Measurements from ENCODE around the gene MEAK7.
"Not testable (repeated sequence)": the region's sequence is repeated elsewhere in the genome, so short reads cannot be mapped to it uniquely, and the experiment has no call there.

MEAK7 gene

GRCh38 chr16:84527532-84528269 lies 23.2 kb upstream of the MEAK7 start:
- no peak for TF ChIP-seq CTCF (IDR thresholded peaks at IDR 0.05; ENCODE audit: insufficient read depth, low read depth, low read length, missing control alignments)
- H3K4me3 ChIP-seq (ENCODE audit: low read length), result no peak overlapping the region
- DNase-seq (ENCODE audit: low read depth), result no peak

DNA sequence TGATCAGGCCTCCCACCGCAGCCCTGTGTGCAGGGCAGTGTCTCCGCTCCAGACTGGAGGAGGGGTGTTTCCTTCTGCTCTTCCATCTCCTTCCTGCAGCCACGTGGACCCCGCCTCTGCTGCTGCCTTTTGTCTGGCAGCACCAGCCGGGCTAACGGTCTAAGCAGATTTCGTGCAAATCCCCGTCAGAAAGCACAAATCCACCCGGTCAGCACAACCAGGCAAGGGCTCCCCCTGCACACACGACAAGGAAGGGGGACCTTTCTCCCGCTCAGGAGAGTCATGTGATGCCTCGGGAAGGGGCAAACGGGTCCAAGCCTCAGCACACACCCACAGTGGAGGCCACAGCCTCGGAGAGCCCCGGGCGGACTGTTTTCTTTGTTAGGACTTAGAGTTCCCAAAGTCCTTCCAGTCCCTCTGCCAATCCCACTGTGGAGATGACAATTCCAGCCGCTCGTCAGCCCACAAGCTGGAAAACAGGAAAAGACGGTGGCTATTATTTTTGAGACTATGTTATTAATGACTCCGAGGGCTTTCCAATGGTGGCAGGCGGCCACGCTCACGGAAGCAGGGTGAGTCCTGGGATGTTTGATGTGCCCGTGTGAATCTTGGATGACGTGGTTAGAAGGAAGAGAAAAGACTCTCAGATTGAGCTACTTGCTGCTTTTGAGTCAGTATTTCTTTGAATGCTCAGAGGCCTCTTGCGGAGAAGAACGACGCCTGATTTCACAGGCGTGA lies 22.5 kb upstream of the MEAK7 start:
- peak; percentile 57 for DNase-seq (ENCODE audit: low read depth)
- TF ChIP-seq CTCF (IDR thresholded peaks at IDR 0.05; ENCODE audit: insufficient read depth, low read depth, low read length, missing control alignments), result no peak
- H3K4me3 ChIP-seq (ENCODE audit: low read length), result no peak overlapping the region

GRCh38 chr16:84524941-84525581 lies 20.6 kb upstream of the MEAK7 start:
- not testable (repeated sequence) for DNase-seq (ENCODE audit: low read depth)

DNA sequence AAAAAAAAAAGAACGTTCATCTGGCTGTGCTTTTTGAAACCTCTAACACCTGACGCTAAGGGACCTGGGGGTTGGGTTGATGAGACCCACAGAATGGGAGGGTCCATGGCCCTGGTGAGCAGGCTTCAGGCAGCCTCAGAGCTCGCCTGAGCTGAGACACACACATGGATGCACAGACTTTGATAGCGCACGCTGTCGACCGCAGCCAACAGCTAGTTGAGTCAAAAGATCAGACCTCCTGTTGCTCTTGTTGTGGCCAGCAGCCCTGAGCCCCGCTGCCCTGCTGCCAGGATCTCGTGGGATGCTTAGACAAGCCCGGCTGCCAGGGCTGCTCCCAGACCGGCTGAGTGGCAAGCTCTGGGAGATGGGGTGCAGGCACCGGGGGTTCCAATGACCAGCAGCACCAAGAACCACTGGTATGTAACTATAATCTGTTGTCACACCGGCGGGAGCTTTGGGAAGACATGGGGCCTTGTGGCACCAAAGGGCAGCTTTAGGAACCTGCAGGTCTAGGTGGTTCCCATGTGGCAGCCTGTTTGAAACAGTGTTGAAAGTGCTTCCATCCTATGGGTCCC lies 20.0 kb upstream of the MEAK7 start:
- no peak overlapping the region for H3K4me3 ChIP-seq (ENCODE audit: low read length)
- no peak for TF ChIP-seq CTCF (IDR thresholded peaks at IDR 0.05; ENCODE audit: insufficient read depth, low read depth, low read length, missing control alignments)
- DNase-seq (ENCODE audit: low read depth), result no peak

More at GRCh38 chr16:84524941-84525581, 20.6 kb upstream of the MEAK7 start:
- not testable (repeated sequence) for H3K4me3 ChIP-seq (ENCODE audit: low read length)

- no peak for TF ChIP-seq CTCF (IDR thresholded peaks at IDR 0.05; ENCODE audit: insufficient read depth, low read depth, low read length, missing control alignments)
- no peak overlapping the region for H3K4me3 ChIP-seq (ENCODE audit: low read length)
- DNase-seq (ENCODE audit: low read depth), result peak; percentile 65
Observed at GRCh38 chr16:84521497-84521770, 17.0 kb upstream of the MEAK7 start.

DNA sequence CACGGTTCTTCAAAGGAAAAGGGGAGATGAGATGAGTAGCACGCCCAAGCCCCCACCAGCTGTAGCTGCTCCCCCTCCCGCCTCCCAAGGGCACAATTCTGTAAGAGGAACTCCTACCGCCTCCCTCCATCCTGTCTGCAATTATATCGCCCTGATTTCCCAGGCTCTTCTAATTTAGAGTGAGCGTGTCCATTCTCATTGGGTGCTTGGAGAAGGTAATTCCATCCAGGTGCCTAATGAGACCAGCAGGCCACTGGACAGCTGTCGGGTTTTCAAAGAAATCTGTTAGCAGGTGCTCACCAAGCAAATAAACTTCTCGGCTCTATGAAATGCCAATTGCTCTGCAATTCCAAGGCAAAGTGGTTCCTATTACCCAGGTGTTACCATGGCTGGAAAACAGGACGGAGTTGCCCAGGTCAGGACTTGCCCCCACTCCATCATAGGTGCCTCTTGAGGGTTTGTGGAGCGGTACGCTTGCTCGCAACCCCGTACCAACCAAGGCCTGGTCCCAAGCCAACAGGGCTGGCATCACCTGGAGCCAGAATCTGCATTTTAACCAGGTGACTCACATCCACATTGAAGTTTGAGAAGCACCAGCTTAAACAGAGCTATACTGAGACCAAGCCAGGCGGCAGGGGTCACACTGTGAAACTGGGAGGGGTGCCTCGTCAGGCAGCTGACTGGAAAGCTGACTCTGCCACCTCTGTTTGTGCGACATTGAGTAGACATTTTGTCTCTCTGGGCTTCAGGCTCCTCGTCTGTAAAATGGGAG lies 16.5 kb upstream of the MEAK7 start:
- no peak overlapping the region for H3K4me3 ChIP-seq (ENCODE audit: low read length)
- TF ChIP-seq CTCF (IDR thresholded peaks at IDR 0.05; ENCODE audit: insufficient read depth, low read depth, low read length, missing control alignments), result no peak
- peak; percentile 78 for DNase-seq (ENCODE audit: low read depth)

GRCh38 chr16:84519855-84520254 lies 15.4 kb upstream of the MEAK7 start:
- H3K4me3 ChIP-seq (ENCODE audit: low read length), result no peak overlapping the region
- TF ChIP-seq CTCF (IDR thresholded peaks at IDR 0.05; ENCODE audit: insufficient read depth, low read depth, low read length, missing control alignments), result no peak
- DNase-seq (ENCODE audit: low read depth), result no peak
